ENCODE results near the gene QRICH1.

QRICH1 gene, protein sequence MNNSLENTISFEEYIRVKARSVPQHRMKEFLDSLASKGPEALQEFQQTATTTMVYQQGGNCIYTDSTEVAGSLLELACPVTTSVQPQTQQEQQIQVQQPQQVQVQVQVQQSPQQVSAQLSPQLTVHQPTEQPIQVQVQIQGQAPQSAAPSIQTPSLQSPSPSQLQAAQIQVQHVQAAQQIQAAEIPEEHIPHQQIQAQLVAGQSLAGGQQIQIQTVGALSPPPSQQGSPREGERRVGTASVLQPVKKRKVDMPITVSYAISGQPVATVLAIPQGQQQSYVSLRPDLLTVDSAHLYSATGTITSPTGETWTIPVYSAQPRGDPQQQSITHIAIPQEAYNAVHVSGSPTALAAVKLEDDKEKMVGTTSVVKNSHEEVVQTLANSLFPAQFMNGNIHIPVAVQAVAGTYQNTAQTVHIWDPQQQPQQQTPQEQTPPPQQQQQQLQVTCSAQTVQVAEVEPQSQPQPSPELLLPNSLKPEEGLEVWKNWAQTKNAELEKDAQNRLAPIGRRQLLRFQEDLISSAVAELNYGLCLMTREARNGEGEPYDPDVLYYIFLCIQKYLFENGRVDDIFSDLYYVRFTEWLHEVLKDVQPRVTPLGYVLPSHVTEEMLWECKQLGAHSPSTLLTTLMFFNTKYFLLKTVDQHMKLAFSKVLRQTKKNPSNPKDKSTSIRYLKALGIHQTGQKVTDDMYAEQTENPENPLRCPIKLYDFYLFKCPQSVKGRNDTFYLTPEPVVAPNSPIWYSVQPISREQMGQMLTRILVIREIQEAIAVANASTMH

GRCh38 chr3:49093853-49094767 lies at the start of gene QRICH1:
QRICH1 (minus strand) TSS chr3:49094071; CDS start chr3:49077017, 17,054 bp downstream.
- TF ChIP-seq CTCF (IDR thresholded peaks at IDR 0.05; ENCODE audit: low read depth, low read length): peak; percentile 62
- peak within 1 kb of the TSS; percentile 94 for H3K4me3 ChIP-seq (ENCODE audit: low read depth, low read length)

DNA sequence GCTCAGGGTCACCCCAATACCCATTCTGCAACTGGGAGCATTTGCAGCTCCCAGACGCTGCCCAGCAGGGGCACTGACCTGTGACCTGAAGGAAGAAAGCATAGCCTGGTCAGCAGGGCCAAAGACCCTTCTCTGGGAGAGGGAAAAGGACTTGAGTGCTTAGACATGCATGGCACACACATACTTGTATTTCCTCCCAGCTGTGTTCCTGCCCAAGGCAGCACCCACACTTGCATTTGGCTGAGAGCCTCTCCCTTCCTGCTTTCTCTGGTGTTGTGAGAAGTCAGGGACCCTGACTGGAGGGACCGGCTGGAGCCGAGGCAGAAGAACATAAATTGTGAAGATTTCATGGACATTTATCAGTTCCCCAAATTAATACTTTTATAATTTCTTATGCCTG lies 46.2 kb upstream of the QRICH1 start:
- TF ChIP-seq CTCF (IDR thresholded peaks at IDR 0.05; ENCODE audit: low read depth, low read length): no peak
- H3K4me3 ChIP-seq (ENCODE audit: low read depth, low read length): no peak overlapping the region

DNA sequence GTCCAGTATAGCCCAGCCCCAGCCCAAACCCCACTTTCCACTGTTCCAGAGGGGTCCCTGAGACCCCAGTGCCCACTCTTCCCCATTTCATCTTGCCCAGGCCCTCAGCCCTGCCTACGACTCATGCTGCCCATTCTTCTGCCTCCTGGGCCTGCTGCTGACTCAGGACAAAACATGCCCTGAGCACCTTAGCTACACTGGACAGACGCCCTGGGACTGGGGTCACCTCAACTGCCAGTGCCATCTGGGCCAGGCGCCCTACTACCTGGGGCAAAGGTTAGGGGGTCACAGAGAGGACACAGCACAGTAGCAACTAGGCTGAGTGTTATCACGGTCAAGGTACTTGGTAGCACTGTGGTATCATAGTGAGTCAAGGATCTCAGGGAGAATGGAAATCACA lies 41.6 kb upstream of the QRICH1 start:
- TF ChIP-seq CTCF (IDR thresholded peaks at IDR 0.05; ENCODE audit: low read depth, low read length): no peak

DNA sequence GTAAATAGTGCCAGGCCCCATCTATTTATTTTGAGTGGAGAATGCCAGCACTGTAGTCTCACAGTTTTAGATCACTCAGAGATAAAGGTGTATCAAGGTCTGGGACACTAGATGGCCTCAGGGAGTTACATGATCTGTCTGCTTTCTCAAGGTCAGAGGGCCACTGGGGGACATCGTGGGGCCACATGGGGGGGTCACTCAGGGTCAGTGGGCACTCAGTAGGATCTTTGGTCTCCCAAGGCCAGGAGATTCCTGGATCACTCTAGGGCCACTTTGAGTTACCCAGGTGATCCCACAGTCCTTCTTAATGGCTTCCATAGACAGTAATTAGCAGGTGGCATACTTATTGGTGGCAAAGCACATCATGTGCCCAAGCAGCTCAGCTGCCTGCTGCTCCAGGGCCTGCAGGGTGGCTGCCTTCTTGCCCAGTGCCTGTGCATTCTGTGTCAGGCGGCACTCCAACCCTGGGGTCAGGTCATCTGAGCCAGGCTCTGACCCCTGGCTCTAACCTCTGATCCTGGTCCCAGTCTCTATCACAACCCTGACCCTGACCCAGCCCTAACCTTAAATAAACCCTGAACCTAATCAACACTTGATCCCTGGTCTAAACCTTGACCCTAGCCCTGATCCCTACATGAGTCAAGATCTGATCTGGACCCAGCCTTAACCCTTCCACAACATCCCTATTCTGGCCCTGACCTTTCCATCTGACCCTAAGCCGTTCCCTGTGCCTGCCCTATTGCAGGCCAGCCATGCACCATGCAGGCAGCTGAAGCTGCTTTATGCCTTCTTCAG lies 40.8 kb upstream of the QRICH1 start:
- no peak for TF ChIP-seq CTCF (IDR thresholded peaks at IDR 0.05; ENCODE audit: low read depth, low read length)
- no peak overlapping the region for H3K4me3 ChIP-seq (ENCODE audit: low read depth, low read length)

More for the DNA sequence above, 41.6 kb upstream of the QRICH1 start:
- no peak overlapping the region for H3K4me3 ChIP-seq (ENCODE audit: low read depth, low read length)

DNA sequence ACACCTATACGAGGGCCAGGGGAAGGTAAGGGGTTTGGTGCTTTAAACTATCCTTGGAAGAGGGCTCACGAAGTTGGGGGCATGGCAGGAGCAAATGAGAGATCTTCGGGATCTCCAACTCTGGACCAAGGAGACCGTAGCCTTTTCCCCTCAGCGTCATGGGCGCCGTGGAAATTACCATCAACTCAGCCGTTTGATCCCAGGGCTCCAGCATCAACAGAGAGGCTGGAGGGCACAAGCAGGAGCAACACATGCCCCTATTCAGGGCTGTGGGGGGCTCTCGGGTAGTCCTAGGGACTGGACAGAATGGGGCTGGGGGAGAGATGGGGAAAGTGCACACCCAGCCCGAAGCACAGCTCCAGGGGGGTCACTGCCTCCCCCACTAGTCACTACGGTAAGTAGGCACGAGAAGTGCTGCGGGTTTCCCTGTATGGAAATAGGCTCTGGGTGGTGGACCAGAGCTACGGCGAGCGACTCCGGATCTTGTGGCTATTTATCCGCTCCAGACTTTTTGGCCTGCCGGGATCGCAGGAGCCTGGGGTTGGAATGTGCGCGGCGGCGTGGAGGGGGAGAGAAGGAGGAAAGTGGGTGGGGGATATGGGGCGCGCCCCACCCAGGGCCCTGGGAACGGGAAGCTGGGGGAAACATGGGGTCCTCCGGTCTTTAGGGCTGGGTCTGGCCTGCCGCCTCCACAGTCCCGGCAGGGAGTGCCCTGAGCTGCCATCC lies 39.5 kb upstream of the QRICH1 start:
- TF ChIP-seq CTCF (IDR thresholded peaks at IDR 0.05; ENCODE audit: low read depth, low read length): no peak
- peak overlapping the region; percentile 88 for H3K4me3 ChIP-seq (ENCODE audit: low read depth, low read length)

Data from WI38 (cell line).